Heart left ventricle (tissue), 16 donors: Measurements from ENCODE around the gene HOXD8. TPM values are rescaled to one million over a fixed set of nuclear protein-coding genes. Genes with fewer than 3 reads are reported as not detected.
A peak's percentile ranks its signal among the peaks of the same experiment; 100 is the strongest.

Experiments used
- ATAC-seq, 4 donors: fragments of 200-7000 bp; cut with Tn5 transposase; one replicate each; pipeline ENCODE4 v1.9.1; 2020 to 2022; ENCODE audit warnings: moderate library complexity in 4 of 4, mild to moderate bottlenecking in 3 of 4, moderate number of reproducible peaks in 1 of 4
- DNase-seq, 5 donors: peaks; one replicate each; pipeline ENCODE4 v3.0.0-alpha.2; 2020
- H3K27ac ChIP-seq, 12 donors: fragments of 200-600 bp; sonication (generic) in 4 of 12; one replicate each; pipeline versions ENCODE4 v1.5.0 to v1.8.0; 2016 to 2022; ENCODE audit warnings: mild to moderate bottlenecking in 2 of 12
- H3K27me3 ChIP-seq, 9 donors: fragments of 200-600 bp; sonication (generic) in 2 of 9; one replicate each; pipeline versions ENCODE4 v1.5.1 to v1.8.0; 2016 to 2022; ENCODE audit warnings: mild to moderate bottlenecking in 3 of 9
- H3K36me3 ChIP-seq, 9 donors: fragments of 200-600 bp; sonication (generic) in 2 of 9; one replicate each; pipeline versions ENCODE4 v1.5.0 to v1.8.0; 2018 to 2022; ENCODE audit warnings: mild to moderate bottlenecking in 2 of 9
- H3K4me1 ChIP-seq, 12 donors: fragments of 200-600 bp; sonication (generic) in 4 of 12; one replicate each; pipeline versions ENCODE4 v1.5.0 to v1.8.0; 2016 to 2022; ENCODE audit warnings: mild to moderate bottlenecking in 3 of 12
- H3K4me3 ChIP-seq, 12 donors: fragments of 200-600 bp; sonication (generic) in 4 of 12; one replicate each; pipeline versions ENCODE4 v1.5.0 to v1.8.0; 2017 to 2022; ENCODE audit warnings: mild to moderate bottlenecking in 9 of 12, moderate library complexity in 4 of 12
- H3K9me3 ChIP-seq, 12 donors: fragments of 200-600 bp; sonication (generic) in 4 of 12; one replicate each; pipeline versions ENCODE4 v1.5.0 to v1.8.0; 2016 to 2022; ENCODE audit warnings: mild to moderate bottlenecking in 1 of 12
- CTCF ChIP-seq, 12 donors: fragments of 200-600 bp; sonication (generic) in 4 of 12; IDR thresholded peaks; one replicate each; pipeline versions ENCODE4 v1.5.0 to v1.8.0; 2018 to 2022; ENCODE audit warnings: antibody characterized with exemption in 12 of 12, mild to moderate bottlenecking in 5 of 12
- POLR2A ChIP-seq, 2 donors: fragments of 450-650 bp; IDR thresholded peaks; one replicate each; pipeline ENCODE4 v1.6.1; 2017; ENCODE audit warnings: antibody characterized with exemption in 2 of 2, mild to moderate bottlenecking in 2 of 2, moderate library complexity in 2 of 2
- WGBS, 4 donors: extraction: QIAGEN DNeasy Blood & Tissue Kit in 2 of 4; methylation state at CpG; one replicate each; pipeline versions ENCODE4 v1.1.5 to v1.1.7; 2013 to 2018; 5-methylcytosine and 5-hydroxymethylcytosine counted together
- intact Hi-C, 10 donors: fragments of 100-400 bp; cut with DNase I; formaldehyde crosslinking; loops; one replicate each; pipeline versions ENCODE4 v1.11.1 to v1.14.2; 2022
- polyA plus RNA-seq, 2 donors: library from polyadenylated mRNA; stranded (reverse); fragments of 200-250 nt; gene quantifications; one replicate each; pipeline ENCODE4 v1.2.3, GENCODE V29; 2013
- total RNA-seq, 9 donors: library from RNA; depleted of rRNA in 2 of 9; stranded (reverse); fragments of >200 nt in 2 of 9; fragmentation: NEBNext Ultra II Directional in 3 of 9; extraction: Animal tissue kit (Norgen Biotek cat#: 25700) in 3 of 9; gene quantifications; one replicate each; pipeline versions ENCODE4 v1.1.0 to v1.2.4, GENCODE V29; 2016 to 2023
- donor health status: ischemic (EF 13 %, LVEDD 7.1; RV severe dilation, severe dysfunction).
- donor health status: healthy with polysubstance abuse.
- donor health status: DM: no; HTN: yes; CAD: no.
- donor health status: DM: no; HTN: no; CAD: no.
- donor health status: ischemic (EF 25% LVEDD 6.9; RV normal size, moderate dysfunction).
- donor health status: ischemic (EF 25% LVEDD 5.7; RV mildly dilated, moderate dysfunction).
- donor health status: healthy.
- donor health status: DM: yes; HTN: yes; CAD: no.
- donor health status: ischemic (EF 35%, LVEDD 5.7; RV mildly dilated, moderate dysfunction).
- donor health status: nonischemic (EF 11% LVEDD 7.7; RV severe dilation, severe dysfunction).
- donor health status: DM: yes; HTN: yes; CAD: no.
- donor health status: PGD.
- donor health status: ischemic (EF 29% LVEDD 5.4; RV normal size, mild dysfunction).
- donor health status: nonischemic (EF 23%, LVEDD 6.1; RV moderate dilation, normal function).

Gene HOXD8
- total and polyA plus RNA-seq, 11 donors, result 0.21 to 1.8 (median 0.53) TPM

- Histone ChIP-seq H3K27me3 (peaks cover 95 to 100% (median 99%) of the 10 kb centered on the region in 9 donors), H3K4me3 (no peak overlapping the region), H3K36me3 (no peaks in the 10 kb centered on the region), H3K4me1 (peaks cover 0 to 27% (median 8%) of the 10 kb centered on the region in 12 donors), H3K27ac (no peak overlapping the region), H3K9me3 (no peaks in the 10 kb centered on the region)
- TF ChIP-seq POLR2A (IDR thresholded peaks at IDR 0.05) (no peak), CTCF (IDR thresholded peaks at IDR 0.05) (no peak)
- ATAC-seq (no peak), DNase-seq (no peak)
- intact Hi-C loops, result no loop called here
- 6 to 12% (median 9%) methylated on average over 11 of the region's 11 CpGs for WGBS, 4 donors
Observed at GRCh38 chr2:176117823-176118371, 11.6 kb upstream of the HOXD8 start.

GRCh38 chr2:176118601-176119339, 10.7 kb upstream of the HOXD8 start:
- ATAC-seq (no peak), DNase-seq (no peak)
- H3K27me3 ChIP-seq, result peaks cover 94 to 100% (median 99%) of the 10 kb centered on the region in 9 donors
- TF ChIP-seq CTCF (IDR thresholded peaks at IDR 0.05) (peak in 8 of 12 donors; percentile 6 to 27 (median 20)), POLR2A (IDR thresholded peaks at IDR 0.05) (no peak)
- no peaks in the 10 kb centered on the region for H3K36me3 ChIP-seq
- 9 to 14% (median 12%) methylated on average over 24 of the region's 24 CpGs for WGBS, 4 donors
- peaks cover 0 to 34% (median 13%) of the 10 kb centered on the region in 12 donors for H3K4me1 ChIP-seq
- H3K9me3 ChIP-seq, result no peaks in the 10 kb centered on the region
- intact Hi-C loops, result no loop called here
- H3K4me3 ChIP-seq, result no peak overlapping the region
- H3K27ac ChIP-seq, result no peak overlapping the region

GRCh38 chr2:176120364-176121189, 8.9 kb upstream of the HOXD8 start:
- WGBS, 4 donors, result 11 to 18% (median 15%) methylated on average over 13 of the region's 13 CpGs
- Histone ChIP-seq H3K4me1 (peaks cover 0 to 36% (median 14%) of the 10 kb centered on the region in 12 donors), H3K4me3 (peak overlapping the region in 1 of 12 donors; percentile 14), H3K27ac (no peak overlapping the region), H3K36me3 (no peaks in the 10 kb centered on the region), H3K9me3 (no peaks in the 10 kb centered on the region), H3K27me3 (peaks cover 95 to 100% (median 99%) of the 10 kb centered on the region in 9 donors)
- TF ChIP-seq POLR2A (IDR thresholded peaks at IDR 0.05) (no peak), CTCF (IDR thresholded peaks at IDR 0.05) (no peak)
- peak in 1 of 5 donors; percentile 3 for DNase-seq
- intact Hi-C loops, result loop anchor here in 3 of 10 donors (10.0 kb wide), 1 partner anchor 694 kb away; no protein-coding TSS in a partner anchor
- ATAC-seq, result no peak
